Pulmonary artery endothelial cell (primary cell): Measurements from ENCODE around the gene EIF4E2. TPM values are rescaled to one million over a fixed set of nuclear protein-coding genes. Genes with fewer than 3 reads are reported as not detected.

Experiments used
- DNase-seq: peaks from one replicate; pipeline ENCODE4 v3.0.0-alpha.2; 2011; ENCODE audit warnings: low read depth, low spot score
- total RNA-seq: library from RNA; depleted of rRNA; stranded (reverse); fragments of >200 nt; gene quantifications from 2 replicates; pipeline ENCODE4 v1.2.3, GENCODE V29; 2014

EIF4E2 gene
- total RNA-seq, 1 donor from 2014 or later: 122 TPM

GRCh38 chr2:232597362-232598079 lies 47.0 kb downstream of the EIF4E2 start:
- DNase-seq: no peak

- DNase-seq: no peak
Measured at GRCh38 chr2:232598293-232598692, 47.8 kb downstream of the EIF4E2 start.

GRCh38 chr2:232600053-232600773 lies 49.7 kb downstream of the EIF4E2 start:
- no peak for DNase-seq

GRCh38 chr2:232603283-232603682 lies 52.8 kb downstream of the EIF4E2 start:
- no peak for DNase-seq

GRCh38 chr2:232604535-232604934 lies 54.0 kb downstream of the EIF4E2 start:
- no peak for DNase-seq

- no peak for DNase-seq
Measured at GRCh38 chr2:232607011-232607410, 56.5 kb downstream of the EIF4E2 start.

GRCh38 chr2:232609607-232610006 lies 59.1 kb downstream of the EIF4E2 start:
- DNase-seq: no peak

GRCh38 chr2:232610081-232610480 lies 59.6 kb downstream of the EIF4E2 start:
- no peak for DNase-seq

- no peak for DNase-seq
Measured at GRCh38 chr2:232611061-232611460, 60.6 kb downstream of the EIF4E2 start.

- DNase-seq: no peak
Measured at GRCh38 chr2:232611559-232612218, 61.2 kb downstream of the EIF4E2 start.

GRCh38 chr2:232613538-232614134 lies 63.1 kb downstream of the EIF4E2 start:
- no peak for DNase-seq

GRCh38 chr2:232615339-232615738 lies 64.8 kb downstream of the EIF4E2 start:
- DNase-seq: no peak

Other genes starting within 250 kb of the EIF4E2 start
- gene ALPP, start 171.9 kb upstream of the EIF4E2 start, total RNA-seq: not detected in 2 replicates
- gene ALPG, start 143.8 kb upstream of the EIF4E2 start, total RNA-seq: not detected in 2 replicates
- gene ALPI, start 94.5 kb upstream of the EIF4E2 start, total RNA-seq: not detected in 2 replicates
- gene ECEL1, start 62.9 kb upstream of the EIF4E2 start, total RNA-seq: not detected in 2 replicates
- not detected in 2 replicates for gene PRSS56, start 30.3 kb upstream of the EIF4E2 start, total RNA-seq
- gene CHRND, start 24.5 kb upstream of the EIF4E2 start, total RNA-seq: not detected in 2 replicates
- gene CHRNG, start 11.0 kb upstream of the EIF4E2 start, total RNA-seq: not detected in 2 replicates
- gene TIGD1, start 132 bp upstream of the EIF4E2 start, total RNA-seq: 1.8 and 2.5 TPM in 2 replicates
- gene EFHD1, start 82.9 kb downstream of the EIF4E2 start, total RNA-seq: not detected in 2 replicates
- gene GIGYF2, start 146.6 kb downstream of the EIF4E2 start, total RNA-seq: 53.0 and 65.4 TPM in 2 replicates
- not detected in 2 replicates for gene KCNJ13, start 225.9 kb downstream of the EIF4E2 start, total RNA-seq